Measurements from ENCODE around the gene ZNF532.
A peak's percentile ranks its signal among the peaks of the same experiment; 100 is the strongest.

Gene ZNF532

DNA sequence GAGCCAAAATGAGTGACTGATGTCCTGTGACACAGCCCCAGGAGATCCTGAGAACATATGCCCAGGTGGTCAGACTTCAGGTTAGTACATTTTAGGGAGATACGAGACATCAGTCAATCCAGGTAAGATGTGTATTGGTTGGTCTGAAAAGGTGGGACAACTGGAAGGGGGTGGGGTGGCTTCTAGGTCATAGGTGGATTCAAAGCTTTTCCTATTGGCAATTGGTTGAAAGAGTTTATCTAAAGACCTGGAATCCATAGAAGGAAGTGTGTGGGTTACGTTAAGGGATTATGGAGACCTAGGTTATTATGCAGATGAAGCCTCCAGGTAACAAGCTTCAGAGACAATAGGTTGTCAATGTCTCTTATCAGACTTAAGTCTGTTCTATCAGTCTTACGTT lies 136.5 kb downstream of the ZNF532 start:
- Histone ChIP-seq H3K4me3 (no peak overlapping the region), H3K9ac (ENCODE audit: insufficient read length) (no peak overlapping the region), H3K27ac (no peak overlapping the region), H3K9me3 (ENCODE audit: low read depth, low read length) (no peaks in the 10 kb centered on the region), H3K36me3 (ENCODE audit: insufficient read depth, low read length) (no peaks in the 10 kb centered on the region)
- no peak for DNase-seq (ENCODE audit: low read depth, low spot score)
- TF ChIP-seq FOXP2 (optimal IDR thresholded peaks at IDR 0.05; ENCODE audit: control extremely low read depth, extremely low read length, insufficient read depth) (no peak), EZH2 (IDR thresholded peaks at IDR 0.05) (no peak), POLR2AphosphoS5 (IDR thresholded peaks at IDR 0.05; ENCODE audit: borderline replicate concordance, low read depth, low read length) (no peak)

GRCh38 chr18:59001721-59002120 lies 137.0 kb downstream of the ZNF532 start:
- H3K36me3 ChIP-seq (ENCODE audit: insufficient read depth, low read length) = no peaks in the 10 kb centered on the region
- no peak overlapping the region for H3K9ac ChIP-seq (ENCODE audit: insufficient read length)
- no peak overlapping the region for H3K27ac ChIP-seq
- H3K9me3 ChIP-seq (ENCODE audit: low read depth, low read length) = no peaks in the 10 kb centered on the region; the same call in 1 of the 2 replicates
- H3K4me3 ChIP-seq = no peak overlapping the region
- no peak for DNase-seq (ENCODE audit: low read depth, low spot score)
- TF ChIP-seq EZH2 (IDR thresholded peaks at IDR 0.05) = no peak
- TF ChIP-seq POLR2AphosphoS5 (IDR thresholded peaks at IDR 0.05; ENCODE audit: borderline replicate concordance, low read depth, low read length) = no peak
- no peak for TF ChIP-seq FOXP2 (optimal IDR thresholded peaks at IDR 0.05; ENCODE audit: control extremely low read depth, extremely low read length, insufficient read depth)

DNA sequence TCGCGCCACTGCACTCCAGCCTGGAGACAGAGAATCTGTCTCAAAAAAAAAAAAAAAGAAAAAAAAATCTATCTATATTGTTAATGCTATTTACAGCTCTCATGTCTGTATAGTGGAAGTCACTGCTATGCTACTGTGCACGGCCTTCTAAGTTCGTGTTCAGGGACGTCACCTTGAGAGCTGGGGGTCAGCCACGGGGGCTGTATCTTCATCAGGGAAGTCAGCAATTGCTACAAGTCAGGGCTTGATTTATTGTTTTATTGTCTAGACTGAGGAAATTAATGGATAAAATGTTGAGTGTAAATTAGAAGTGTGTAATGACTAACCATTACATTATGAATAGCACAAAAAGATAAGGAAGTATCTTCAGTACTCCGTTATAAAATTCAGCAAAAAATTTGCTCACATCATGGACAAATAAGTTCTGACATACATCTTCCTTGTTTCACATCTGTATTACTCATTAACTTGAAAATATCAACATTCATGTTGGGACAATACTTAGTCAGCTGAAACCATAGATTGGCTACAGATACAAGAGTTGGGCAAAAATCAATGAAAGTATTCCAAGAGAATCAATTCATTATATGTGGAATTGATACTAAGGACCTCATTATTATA lies 138.4 kb downstream of the ZNF532 start:
- no peak for DNase-seq (ENCODE audit: low read depth, low spot score)
- no peaks in the 10 kb centered on the region for H3K36me3 ChIP-seq (ENCODE audit: insufficient read depth, low read length)
- no peak overlapping the region for H3K9ac ChIP-seq (ENCODE audit: insufficient read length)
- TF ChIP-seq POLR2AphosphoS5 (IDR thresholded peaks at IDR 0.05; ENCODE audit: borderline replicate concordance, low read depth, low read length) (no peak), FOXP2 (optimal IDR thresholded peaks at IDR 0.05; ENCODE audit: control extremely low read depth, extremely low read length, insufficient read depth) (no peak), EZH2 (IDR thresholded peaks at IDR 0.05) (no peak)
- no peak overlapping the region for H3K27ac ChIP-seq
- no peaks in the 10 kb centered on the region; the same call in 1 of the 2 replicates for H3K9me3 ChIP-seq (ENCODE audit: low read depth, low read length)
- no peak overlapping the region for H3K4me3 ChIP-seq

- peak overlapping the region; percentile 96 for H3K27ac ChIP-seq
- TF ChIP-seq FOXP2 (optimal IDR thresholded peaks at IDR 0.05; ENCODE audit: control extremely low read depth, extremely low read length, insufficient read depth) (peak; percentile 54), EZH2 (IDR thresholded peaks at IDR 0.05) (no peak), POLR2AphosphoS5 (IDR thresholded peaks at IDR 0.05; ENCODE audit: borderline replicate concordance, low read depth, low read length) (no peak)
- H3K9me3 ChIP-seq (ENCODE audit: low read depth, low read length) = no peaks in the 10 kb centered on the region; the same call in 1 of the 2 replicates
- no peak overlapping the region for H3K9ac ChIP-seq (ENCODE audit: insufficient read length)
- H3K4me3 ChIP-seq = peak overlapping the region; percentile 69
- H3K36me3 ChIP-seq (ENCODE audit: insufficient read depth, low read length) = no peaks in the 10 kb centered on the region
- DNase-seq (ENCODE audit: low read depth, low spot score) = peak; percentile 99
Measured at GRCh38 chr18:59005262-59005661, 140.6 kb downstream of the ZNF532 start.

GRCh38 chr18:59006461-59007067 lies 141.9 kb downstream of the ZNF532 start:
- TF ChIP-seq FOXP2 (optimal IDR thresholded peaks at IDR 0.05; ENCODE audit: control extremely low read depth, extremely low read length, insufficient read depth) = no peak
- TF ChIP-seq POLR2AphosphoS5 (IDR thresholded peaks at IDR 0.05; ENCODE audit: borderline replicate concordance, low read depth, low read length) = no peak
- TF ChIP-seq EZH2 (IDR thresholded peaks at IDR 0.05) = no peak
- Histone ChIP-seq H3K4me3 (no peak overlapping the region), H3K36me3 (ENCODE audit: insufficient read depth, low read length) (no peaks in the 10 kb centered on the region), H3K27ac (peak overlapping the region; percentile 55; the same call in 1 of the 2 replicates), H3K9ac (ENCODE audit: insufficient read length) (no peak overlapping the region), H3K9me3 (ENCODE audit: low read depth, low read length) (no peaks in the 10 kb centered on the region; the same call in 1 of the 2 replicates)
- DNase-seq (ENCODE audit: low read depth, low spot score) = no peak

DNA sequence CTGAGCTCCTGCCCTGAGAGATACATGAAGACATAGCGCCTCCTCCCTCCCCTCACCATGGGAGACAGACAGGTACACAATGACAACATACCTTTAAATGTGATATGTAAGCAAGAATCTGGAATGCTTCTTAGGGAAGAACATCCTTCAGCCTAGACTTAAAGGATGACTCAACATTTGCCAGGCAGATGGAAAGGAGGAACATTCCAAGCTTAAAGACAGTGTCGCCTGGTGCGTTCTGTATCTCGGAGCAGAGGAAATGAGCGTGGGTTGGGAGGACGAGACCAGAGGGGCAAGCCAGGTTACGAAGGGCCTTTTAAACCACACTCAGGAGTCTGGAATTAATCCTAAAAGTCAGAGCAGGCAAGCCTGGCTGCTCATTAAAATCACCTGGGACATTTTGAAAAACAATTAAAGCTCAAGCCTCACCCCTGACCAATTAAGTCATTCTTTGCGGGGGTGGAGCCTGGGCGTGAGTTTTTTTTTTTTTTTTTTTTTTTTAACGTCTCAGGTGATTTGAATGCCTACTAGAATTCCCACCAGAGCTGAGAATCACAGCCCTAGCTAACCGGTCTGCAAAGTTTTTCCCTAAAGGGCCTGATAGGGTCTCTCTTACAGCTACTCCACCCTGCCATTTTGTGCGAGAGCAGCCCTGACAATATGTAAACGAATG lies 143.8 kb downstream of the ZNF532 start:
- peak overlapping the region; percentile 83 for H3K27ac ChIP-seq
- H3K9ac ChIP-seq (ENCODE audit: insufficient read length) = no peak overlapping the region
- no peak overlapping the region for H3K4me3 ChIP-seq
- no peaks in the 10 kb centered on the region for H3K36me3 ChIP-seq (ENCODE audit: insufficient read depth, low read length)
- no peak for DNase-seq (ENCODE audit: low read depth, low spot score)
- TF ChIP-seq POLR2AphosphoS5 (IDR thresholded peaks at IDR 0.05; ENCODE audit: borderline replicate concordance, low read depth, low read length) (no peak), FOXP2 (optimal IDR thresholded peaks at IDR 0.05; ENCODE audit: control extremely low read depth, extremely low read length, insufficient read depth) (no peak), EZH2 (IDR thresholded peaks at IDR 0.05) (no peak)
- H3K9me3 ChIP-seq (ENCODE audit: low read depth, low read length) = no peaks in the 10 kb centered on the region; the same call in 1 of the 2 replicates

- H3K27ac ChIP-seq = no peak overlapping the region; the same call in 1 of the 2 replicates
- no peak overlapping the region for H3K4me3 ChIP-seq
- TF ChIP-seq POLR2AphosphoS5 (IDR thresholded peaks at IDR 0.05; ENCODE audit: borderline replicate concordance, low read depth, low read length) (no peak), FOXP2 (optimal IDR thresholded peaks at IDR 0.05; ENCODE audit: control extremely low read depth, extremely low read length, insufficient read depth) (no peak), EZH2 (IDR thresholded peaks at IDR 0.05) (no peak)
- no peaks in the 10 kb centered on the region for H3K36me3 ChIP-seq (ENCODE audit: insufficient read depth, low read length)
- no peaks in the 10 kb centered on the region; the same call in 1 of the 2 replicates for H3K9me3 ChIP-seq (ENCODE audit: low read depth, low read length)
- no peak overlapping the region for H3K9ac ChIP-seq (ENCODE audit: insufficient read length)
- DNase-seq (ENCODE audit: low read depth, low spot score) = no peak
Measured at GRCh38 chr18:59009846-59010245, 145.2 kb downstream of the ZNF532 start.

DNA sequence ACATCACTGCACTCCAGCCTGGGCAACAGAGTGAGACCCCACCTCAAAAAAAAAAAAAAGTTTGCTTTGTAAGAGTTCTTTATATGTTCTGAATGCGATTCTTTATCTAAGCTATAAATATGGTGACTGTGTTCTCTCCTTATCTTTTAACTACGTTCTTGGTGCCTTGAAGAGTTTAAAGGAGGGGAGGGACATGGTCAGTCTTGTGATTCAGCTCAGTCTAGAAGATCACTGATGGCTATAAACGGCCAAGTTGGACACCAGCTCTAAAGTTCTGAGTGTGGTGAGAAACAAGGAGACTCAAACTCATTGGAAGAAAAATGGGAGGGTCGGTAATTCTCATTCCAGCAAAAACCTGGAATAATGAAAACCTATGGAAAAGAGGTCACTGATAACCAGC lies 146.6 kb downstream of the ZNF532 start:
- TF ChIP-seq POLR2AphosphoS5 (IDR thresholded peaks at IDR 0.05; ENCODE audit: borderline replicate concordance, low read depth, low read length) (no peak), FOXP2 (optimal IDR thresholded peaks at IDR 0.05; ENCODE audit: control extremely low read depth, extremely low read length, insufficient read depth) (no peak), EZH2 (IDR thresholded peaks at IDR 0.05) (no peak)
- H3K27ac ChIP-seq = no peak overlapping the region
- no peak overlapping the region for H3K9ac ChIP-seq (ENCODE audit: insufficient read length)
- H3K4me3 ChIP-seq = no peak overlapping the region
- no peak for DNase-seq (ENCODE audit: low read depth, low spot score)
- H3K9me3 ChIP-seq (ENCODE audit: low read depth, low read length) = no peaks in the 10 kb centered on the region; the same call in 1 of the 2 replicates
- no peaks in the 10 kb centered on the region for H3K36me3 ChIP-seq (ENCODE audit: insufficient read depth, low read length)

Data from SK-N-MC (cell line).